ENCODE results near the gene NFATC2. TPM values are rescaled to one million over a fixed set of nuclear protein-coding genes. Genes with fewer than 3 reads are reported as not detected.

The NFATC2 gene
- total RNA-seq, 1 experiment from 2014 or later: 5.0 TPM

GRCh38 chr20:51413857-51414256 is 128.7 kb downstream of the NFATC2 start:
- Histone ChIP-seq H3K36me3 (ENCODE audit: control insufficient read depth in 1 of 2, insufficient read depth in 2 of 2, low read length in 2 of 2) (no peaks in the 10 kb centered on the region), H3K4me3 (replicated peaks in 1 of 2; ENCODE audit: low read depth in 1 of 2, low read length in 2 of 2) (no peak overlapping the region), H3K27me3 (ENCODE audit: insufficient read depth, low read length) (no peaks in the 10 kb centered on the region), H3K27ac (ENCODE audit: low read depth, low read length) (no peak overlapping the region), H2AFZ (ENCODE audit: low read depth, low read length, poor library complexity, severe bottlenecking) (no peak overlapping the region), H3K9ac (ENCODE audit: low read length) (no peak overlapping the region), H3K4me2 (ENCODE audit: low read length) (no peak overlapping the region), H3K79me2 (ENCODE audit: insufficient read depth, low read length) (no peaks in the 10 kb centered on the region), H4K20me1 (ENCODE audit: insufficient read depth) (no peaks in the 10 kb centered on the region), H3K9me3 (ENCODE audit: control insufficient read depth in 1 of 2, insufficient read depth in 1 of 2, low read depth in 1 of 2, low read length in 2 of 2) (no peaks in the 10 kb centered on the region), H3K4me1 (ENCODE audit: control insufficient read depth in 1 of 2, insufficient read depth in 2 of 2, low read length in 2 of 2) (peaks cover 0 to 3% of the 10 kb centered on the region in 2 experiments; a peak in 1 of 4 replicates), H3K9me2 (ENCODE audit: insufficient read depth) (no peaks in the 10 kb centered on the region)
- BruUV-seq (replicated peaks): no TSS peak
- ATAC-seq: no peak
- RAD21 ChIA-PET (ENCODE audit: low non-redundant PET in 1 of 2, low total read pairs in 2 of 2, uncharacterized antibody in 2 of 2, unreplicated experiment in 2 of 2): no interaction called here
- intact Hi-C loops (cut with micrococcal nuclease): no loop called here
- no peak for DNase-seq (ENCODE audit: low read depth, low spot score)
- POLR2A ChIA-PET: no interaction called here
- CTCF ChIA-PET: no interaction called here
- TF ChIP-seq CEBPB (IDR thresholded peaks at IDR 0.05; ENCODE audit: low read depth) (no peak), ZBTB33 (IDR thresholded peaks at IDR 0.05; ENCODE audit: extremely low read depth, insufficient replicate concordance, low read length) (no peak), POLR2AphosphoS5 (IDR thresholded peaks at IDR 0.05; ENCODE audit: low read depth, low read length) (no peak), SP1 (IDR thresholded peaks at IDR 0.05; ENCODE audit: low read depth) (no peak), TCF7L2 (IDR thresholded peaks at IDR 0.05; ENCODE audit: borderline replicate concordance, extremely low read depth, insufficient read depth, insufficient read length) (no peak), REST (IDR thresholded peaks at IDR 0.05; ENCODE audit: low read depth) (no peak), ATF3 (IDR thresholded peaks at IDR 0.05) (no peak), FOSL1 (IDR thresholded peaks at IDR 0.05; ENCODE audit: low read depth) (no peak), EGR1 (IDR thresholded peaks at IDR 0.05; ENCODE audit: low read depth) (no peak), RAD21 (IDR thresholded peaks at IDR 0.05; ENCODE audit: low read depth) (no peak), SRF (IDR thresholded peaks at IDR 0.05; ENCODE audit: low read depth) (no peak), CBX3 (IDR thresholded peaks at IDR 0.05; ENCODE audit: low read depth) (no peak), ZNF274 (IDR thresholded peaks at IDR 0.05; ENCODE audit: low read depth, low read length) (no peak)

Measured in HCT116 (cell line).